Ishikawa (cell line): ENCODE results near the gene DAND5.

Experiments used
- CEBPB ChIP-seq: IDR thresholded peaks from 2 replicates; pipeline ENCODE4 v1.6.1; 2012
- EP300 ChIP-seq: IDR thresholded peaks from 2 replicates; pipeline ENCODE4 v1.6.1; 2012; ENCODE audit warnings: borderline replicate concordance
- MAX ChIP-seq: IDR thresholded peaks from 2 replicates; pipeline ENCODE4 v1.6.1; 2012
- REST ChIP-seq: IDR thresholded peaks from 2 replicates; pipeline ENCODE4 v1.6.1; 2012; ENCODE audit warnings: low read depth, mild to moderate bottlenecking
- TAF1 ChIP-seq: IDR thresholded peaks from 2 replicates; pipeline ENCODE4 v1.6.1; 2012; ENCODE audit warnings: low read depth, mild to moderate bottlenecking
- YY1 ChIP-seq: IDR thresholded peaks from 2 replicates; pipeline ENCODE4 v1.6.1; 2012; ENCODE audit warnings: low read depth

GRCh38 chr19:12984683-12985048 lies 15.3 kb downstream of the DAND5 start:
- TF ChIP-seq YY1 (no peak), CEBPB (no peak), TAF1 (no peak), MAX (no peak), EP300 (no peak), REST (no peak)
